GM19023 (cell line): ENCODE data around the gene FAM50B.

Experiments
- ATAC-seq: cut with Tn5 transposase; IDR thresholded peaks from one replicate; pipeline ENCODE4 v1.9.1; 2021; ENCODE audit warnings: mild to moderate bottlenecking, moderate library complexity; ENCODE audit not compliant: unreplicated experiment

Gene FAM50B

GRCh38 chr6:3819161-3820110 is 29.7 kb upstream of the FAM50B start:
- ATAC-seq = no peak

- no peak for ATAC-seq
These were observed 28.6 kb upstream of the FAM50B start for GRCh38 chr6:3820563-3820962.

GRCh38 chr6:3822747-3823445 is 26.3 kb upstream of the FAM50B start:
- no peak for ATAC-seq

GRCh38 chr6:3823671-3824070 is 25.5 kb upstream of the FAM50B start:
- no peak for ATAC-seq

GRCh38 chr6:3825331-3825831 is 23.8 kb upstream of the FAM50B start:
- ATAC-seq = no peak

- no peak for ATAC-seq
These were observed 23.2 kb upstream of the FAM50B start for GRCh38 chr6:3825851-3826581.

GRCh38 chr6:3829285-3829684 is 19.9 kb upstream of the FAM50B start:
- ATAC-seq = no peak

GRCh38 chr6:3830806-3831205 is 18.4 kb upstream of the FAM50B start:
- no peak for ATAC-seq

GRCh38 chr6:3831761-3832530 is 17.2 kb upstream of the FAM50B start:
- ATAC-seq = no peak

GRCh38 chr6:3835055-3835731 is 14.0 kb upstream of the FAM50B start:
- no peak for ATAC-seq

- ATAC-seq = no peak
These were observed 13.4 kb upstream of the FAM50B start for GRCh38 chr6:3835785-3836184.

GRCh38 chr6:3836566-3836965 is 12.6 kb upstream of the FAM50B start:
- ATAC-seq = no peak

- no peak for ATAC-seq
These were observed 11.4 kb upstream of the FAM50B start for GRCh38 chr6:3837781-3838180.

GRCh38 chr6:3838992-3839867 is 9.9 kb upstream of the FAM50B start:
- ATAC-seq = no peak

- no peak for ATAC-seq
These were observed 8.1 kb upstream of the FAM50B start for GRCh38 chr6:3841066-3841454.

- ATAC-seq = no peak
These were observed 7.2 kb upstream of the FAM50B start for GRCh38 chr6:3841711-3842565.

GRCh38 chr6:3843379-3844096 is 5.6 kb upstream of the FAM50B start:
- ATAC-seq = no peak
